ENCODE results near the gene HES4. TPM values are rescaled to one million over a fixed set of nuclear protein-coding genes. Genes with fewer than 3 reads are reported as not detected.

The HES4 gene
- total and polyA plus RNA-seq, 4 experiments from 2014 or later: 0.36 TPM; not detected in 3

- DNase-seq: no peak
- H3K4me3 ChIP-seq (ENCODE audit: low read length in 2 of 2): no peak within 1 kb of the TSS
- Mint-ChIP-seq H3K27ac (no peak within 1 kb of the TSS), H3K4me3 (no peak within 1 kb of the TSS), H3K4me1 (peaks cover 0 to 5% (median 0%) of the 10 kb centered on the region in 4 donors), H3K36me3 (no peaks in the 10 kb centered on the region), H3K9me3 (no peaks in the 10 kb centered on the region), H3K27me3 (peaks cover 15 to 24% of the 10 kb centered on the region in 2 donors)
- no peaks in the 10 kb centered on the region for H3K9me3 ChIP-seq (ENCODE audit: control insufficient read depth in 1 of 2, low read length in 2 of 2)
- intact Hi-C loops (cut with micrococcal nuclease): loop anchor here (5.0 kb wide), 1 partner anchor 310 kb away; no protein-coding TSS in a partner anchor
- no peaks in the 10 kb centered on the region for H3K36me3 ChIP-seq (ENCODE audit: insufficient read depth, low read length)
- H3K4me1 ChIP-seq (ENCODE audit: insufficient read depth, low read length): no peaks in the 10 kb centered on the region
- ChIA-PET POLR2A (ENCODE audit: partially characterized antibody) (interaction anchor here (1.0 kb wide), 1 partner anchor 77 kb away, joined by 4 read pairs; no protein-coding TSS in a partner anchor), CTCF (ENCODE audit: partially characterized antibody) (interaction anchor here (1.7 to 4.7 kb wide), 3 partner anchors 10 to 140 kb away, joined by 3 to 65 read pairs (median 10); no protein-coding TSS in a partner anchor)
- H3K27me3 ChIP-seq (ENCODE audit: insufficient read depth, low read length): no peaks in the 10 kb centered on the region
- H3K27ac ChIP-seq (ENCODE audit: low read depth, low read length): no peak within 1 kb of the TSS
These were observed 17.8 kb downstream of the HES4 start, which contains the start of gene PERM1 for GRCh38 chr1:981955-982558. PERM1 (minus strand) TSS chr1:982093; CDS start chr1:981029, 1,064 bp downstream.

- Mint-ChIP-seq H3K4me3 (no peak overlapping the region), H3K9me3 (no peaks in the 10 kb centered on the region), H3K27ac (no peak overlapping the region), H3K36me3 (no peaks in the 10 kb centered on the region), H3K27me3 (peaks cover 15 to 23% of the 10 kb centered on the region in 2 donors), H3K4me1 (peaks cover 0 to 5% (median 0%) of the 10 kb centered on the region in 4 donors)
- intact Hi-C loops (cut with micrococcal nuclease): loop anchor here (5.0 kb wide), 1 partner anchor 311 kb away; no protein-coding TSS in a partner anchor
- ChIA-PET POLR2A (ENCODE audit: partially characterized antibody) (no interaction called here), CTCF (ENCODE audit: partially characterized antibody) (interaction anchor here (1.0 to 4.7 kb wide), 4 partner anchors 11 to 83 kb away, joined by 3 to 65 read pairs (median 8); no protein-coding TSS in a partner anchor)
- H3K4me3 ChIP-seq (ENCODE audit: low read length in 2 of 2): no peak overlapping the region
- no peak overlapping the region for H3K27ac ChIP-seq (ENCODE audit: low read depth, low read length)
- no peaks in the 10 kb centered on the region for H3K27me3 ChIP-seq (ENCODE audit: insufficient read depth, low read length)
- no peaks in the 10 kb centered on the region for H3K4me1 ChIP-seq (ENCODE audit: insufficient read depth, low read length)
- DNase-seq: no peak
- no peaks in the 10 kb centered on the region for H3K36me3 ChIP-seq (ENCODE audit: insufficient read depth, low read length)
- H3K9me3 ChIP-seq (ENCODE audit: control insufficient read depth in 1 of 2, low read length in 2 of 2): no peaks in the 10 kb centered on the region
These were observed 18.4 kb downstream of the HES4 start for GRCh38 chr1:981491-981954.

- Mint-ChIP-seq H3K4me1 (peaks cover under 1 to 9% (median 1%) of the 10 kb centered on the region in 4 donors), H3K27ac (no peak overlapping the region), H3K27me3 (peaks cover 14 to 20% of the 10 kb centered on the region in 2 donors), H3K36me3 (no peaks in the 10 kb centered on the region), H3K9me3 (no peaks in the 10 kb centered on the region), H3K4me3 (no peak overlapping the region)
- CTCF ChIA-PET (ENCODE audit: partially characterized antibody): interaction anchor here (1.0 to 1.9 kb wide), 3 partner anchors 11 to 76 kb away, joined by 3 to 10 read pairs (median 6); no protein-coding TSS in a partner anchor
- no peak overlapping the region for H3K27ac ChIP-seq (ENCODE audit: low read depth, low read length)
- peaks cover 6% of the 10 kb centered on the region for H3K4me1 ChIP-seq (ENCODE audit: insufficient read depth, low read length)
- intact Hi-C loops (cut with micrococcal nuclease): loop anchor here (5.0 kb wide), 1 partner anchor 312 kb away; no protein-coding TSS in a partner anchor
- H3K4me3 ChIP-seq (ENCODE audit: low read length in 2 of 2): no peak overlapping the region
- no peak for DNase-seq
- POLR2A ChIA-PET (ENCODE audit: partially characterized antibody): no interaction called here
- no peaks in the 10 kb centered on the region for H3K36me3 ChIP-seq (ENCODE audit: insufficient read depth, low read length)
- H3K9me3 ChIP-seq (ENCODE audit: control insufficient read depth in 1 of 2, low read length in 2 of 2): no peaks in the 10 kb centered on the region
- no peaks in the 10 kb centered on the region for H3K27me3 ChIP-seq (ENCODE audit: insufficient read depth, low read length)
These were observed 19.1 kb downstream of the HES4 start for GRCh38 chr1:980602-981395.

- no peaks in the 10 kb centered on the region for H3K27me3 ChIP-seq (ENCODE audit: insufficient read depth, low read length)
- no peaks in the 10 kb centered on the region for H3K9me3 Mint-ChIP-seq
- intact Hi-C loops (cut with micrococcal nuclease): loop anchor here (5.0 kb wide), 1 partner anchor 312 kb away; no protein-coding TSS in a partner anchor
These were observed 19.7 kb downstream of the HES4 start for GRCh38 chr1:980137-980571.

GRCh38 chr1:979744-980072, 20.2 kb downstream of the HES4 start:
- CTCF ChIA-PET (ENCODE audit: partially characterized antibody): no interaction called here
- Mint-ChIP-seq H3K27ac (no peak overlapping the region), H3K4me3 (no peak overlapping the region), H3K36me3 (no peaks in the 10 kb centered on the region), H3K9me3 (no peaks in the 10 kb centered on the region), H3K4me1 (peaks cover 3 to 12% (median 5%) of the 10 kb centered on the region in 4 donors), H3K27me3 (peaks cover 11 to 12% of the 10 kb centered on the region in 2 donors)
- peaks cover 9% of the 10 kb centered on the region for H3K4me1 ChIP-seq (ENCODE audit: insufficient read depth, low read length)
- H3K27me3 ChIP-seq (ENCODE audit: insufficient read depth, low read length): no peaks in the 10 kb centered on the region
- no peak overlapping the region for H3K4me3 ChIP-seq (ENCODE audit: low read length in 2 of 2)
- no peak overlapping the region for H3K27ac ChIP-seq (ENCODE audit: low read depth, low read length)
- H3K9me3 ChIP-seq (ENCODE audit: control insufficient read depth in 1 of 2, low read length in 2 of 2): no peaks in the 10 kb centered on the region
- POLR2A ChIA-PET (ENCODE audit: partially characterized antibody): no interaction called here
- DNase-seq: no peak
- intact Hi-C loops (cut with micrococcal nuclease): loop anchor here (5.0 kb wide), 1 partner anchor 313 kb away; no protein-coding TSS in a partner anchor
- H3K36me3 ChIP-seq (ENCODE audit: insufficient read depth, low read length): no peaks in the 10 kb centered on the region

More at GRCh38 chr1:980137-980571, 19.7 kb downstream of the HES4 start:
- H3K4me1 ChIP-seq (ENCODE audit: insufficient read depth, low read length): peaks cover 9% of the 10 kb centered on the region
- H3K4me3 ChIP-seq (ENCODE audit: low read length in 2 of 2): no peak overlapping the region
- H3K36me3 ChIP-seq (ENCODE audit: insufficient read depth, low read length): no peaks in the 10 kb centered on the region
- no peak overlapping the region for H3K27ac ChIP-seq (ENCODE audit: low read depth, low read length)
- Mint-ChIP-seq H3K4me3 (no peak overlapping the region), H3K27ac (no peak overlapping the region), H3K4me1 (peaks cover 3 to 12% (median 5%) of the 10 kb centered on the region in 4 donors), H3K36me3 (no peaks in the 10 kb centered on the region), H3K27me3 (peaks cover 15% of the 10 kb centered on the region in 2 donors)
- no peak for DNase-seq
- ChIA-PET CTCF (ENCODE audit: partially characterized antibody) (interaction anchor here (1.5 kb wide), 1 partner anchor 22 kb away, joined by 6 read pairs; no protein-coding TSS in a partner anchor), POLR2A (ENCODE audit: partially characterized antibody) (no interaction called here)
- no peaks in the 10 kb centered on the region for H3K9me3 ChIP-seq (ENCODE audit: control insufficient read depth in 1 of 2, low read length in 2 of 2)

GRCh38 chr1:978835-979743, 20.8 kb downstream of the HES4 start:
- H3K9me3 Mint-ChIP-seq: no peaks in the 10 kb centered on the region
- DNase-seq: no peak
- CTCF ChIA-PET (ENCODE audit: partially characterized antibody): no interaction called here

More at GRCh38 chr1:978835-979743, 20.8 kb downstream of the HES4 start:
- Histone ChIP-seq H3K9me3 (ENCODE audit: control insufficient read depth in 1 of 2, low read length in 2 of 2) (no peaks in the 10 kb centered on the region), H3K27me3 (ENCODE audit: insufficient read depth, low read length) (no peaks in the 10 kb centered on the region), H3K27ac (ENCODE audit: low read depth, low read length) (no peak overlapping the region), H3K4me1 (ENCODE audit: insufficient read depth, low read length) (peaks cover 9% of the 10 kb centered on the region), H3K36me3 (ENCODE audit: insufficient read depth, low read length) (no peaks in the 10 kb centered on the region), H3K4me3 (ENCODE audit: low read length in 2 of 2) (no peak overlapping the region)
- intact Hi-C loops (cut with micrococcal nuclease): no loop called here
- Mint-ChIP-seq H3K27ac (no peak overlapping the region), H3K36me3 (no peaks in the 10 kb centered on the region), H3K4me3 (no peak overlapping the region), H3K27me3 (peaks cover 11 to 12% of the 10 kb centered on the region in 2 donors), H3K4me1 (peaks cover 3 to 12% (median 5%) of the 10 kb centered on the region in 4 donors)
- POLR2A ChIA-PET (ENCODE audit: partially characterized antibody): no interaction called here

Data from CD4-positive, alpha-beta memory T cell (primary cell).